HuH-7 (cell line): ENCODE measurements around the gene FAHD1.
"Not testable (repeated sequence)": the region's sequence is repeated elsewhere in the genome, so short reads cannot be mapped to it uniquely, and the experiment has no call there.

Experiments used
- DNase-seq: peaks from one replicate; pipeline ENCODE4 v3.0.0; 2011; ENCODE audit warnings: low spot score

Gene FAHD1

DNA sequence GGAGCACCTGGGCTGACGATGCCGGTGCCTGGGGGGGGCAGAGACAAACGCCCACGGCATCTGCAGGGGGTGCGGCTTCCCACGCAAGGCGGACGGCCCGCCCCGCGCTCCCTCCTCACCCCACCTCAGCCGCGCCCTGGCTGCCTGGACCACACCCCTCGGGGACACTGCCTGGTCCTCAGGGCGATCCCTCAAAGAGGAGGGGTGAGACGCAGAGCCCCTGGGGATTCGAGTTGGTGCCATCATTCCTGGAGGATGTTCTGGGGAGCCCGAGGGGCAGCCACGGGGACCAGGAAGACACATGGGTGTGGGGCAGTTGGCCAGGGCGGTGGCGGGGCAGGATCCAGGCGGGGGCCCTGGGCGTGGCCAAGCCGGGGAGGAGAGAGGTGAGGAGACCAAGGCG lies 37.4 kb upstream of the FAHD1 start:
- no peak for DNase-seq

GRCh38 chr16:1790261-1790610 lies 36.8 kb upstream of the FAHD1 start:
- DNase-seq: no peak

- DNase-seq: no peak
Observed at GRCh38 chr16:1790611-1791255, 36.3 kb upstream of the FAHD1 start.

DNA sequence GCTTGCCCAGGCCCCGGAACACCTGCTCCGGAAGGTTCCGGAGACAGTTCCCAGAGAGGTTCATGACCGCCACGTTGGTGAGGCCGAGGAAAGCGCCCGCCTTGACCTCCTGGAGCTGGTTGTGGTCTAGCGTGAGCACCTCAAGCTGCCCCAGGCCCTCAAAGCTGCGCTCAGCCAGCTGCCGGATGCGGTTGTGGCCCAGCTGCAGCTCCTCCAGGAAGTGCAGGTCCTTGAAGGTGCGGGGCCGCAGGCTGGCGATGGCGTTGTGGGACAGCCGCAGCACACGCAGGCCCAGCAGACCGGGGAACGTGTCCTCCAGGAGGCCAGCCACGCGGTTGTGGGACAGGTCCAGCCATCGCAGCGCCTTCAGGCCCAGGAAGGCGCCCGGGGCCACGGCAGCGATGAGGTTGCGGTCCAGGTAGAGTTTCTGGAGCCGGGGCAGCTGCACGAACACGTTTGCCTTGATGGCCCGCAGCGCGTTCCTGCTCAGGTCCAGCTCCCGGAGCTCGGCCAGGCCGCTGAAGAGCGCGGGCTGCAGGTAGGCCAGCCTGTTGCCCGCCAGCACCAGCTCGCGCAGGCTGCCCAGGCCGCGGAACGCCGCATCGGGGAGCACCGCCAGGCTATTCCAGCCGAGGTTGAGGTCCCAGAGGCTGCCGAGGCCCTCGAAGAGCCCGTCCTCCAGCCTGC lies 35.6 kb upstream of the FAHD1 start:
- no peak for DNase-seq

GRCh38 chr16:1791943-1792812 lies 34.8 kb upstream of the FAHD1 start:
- DNase-seq: no peak

DNA sequence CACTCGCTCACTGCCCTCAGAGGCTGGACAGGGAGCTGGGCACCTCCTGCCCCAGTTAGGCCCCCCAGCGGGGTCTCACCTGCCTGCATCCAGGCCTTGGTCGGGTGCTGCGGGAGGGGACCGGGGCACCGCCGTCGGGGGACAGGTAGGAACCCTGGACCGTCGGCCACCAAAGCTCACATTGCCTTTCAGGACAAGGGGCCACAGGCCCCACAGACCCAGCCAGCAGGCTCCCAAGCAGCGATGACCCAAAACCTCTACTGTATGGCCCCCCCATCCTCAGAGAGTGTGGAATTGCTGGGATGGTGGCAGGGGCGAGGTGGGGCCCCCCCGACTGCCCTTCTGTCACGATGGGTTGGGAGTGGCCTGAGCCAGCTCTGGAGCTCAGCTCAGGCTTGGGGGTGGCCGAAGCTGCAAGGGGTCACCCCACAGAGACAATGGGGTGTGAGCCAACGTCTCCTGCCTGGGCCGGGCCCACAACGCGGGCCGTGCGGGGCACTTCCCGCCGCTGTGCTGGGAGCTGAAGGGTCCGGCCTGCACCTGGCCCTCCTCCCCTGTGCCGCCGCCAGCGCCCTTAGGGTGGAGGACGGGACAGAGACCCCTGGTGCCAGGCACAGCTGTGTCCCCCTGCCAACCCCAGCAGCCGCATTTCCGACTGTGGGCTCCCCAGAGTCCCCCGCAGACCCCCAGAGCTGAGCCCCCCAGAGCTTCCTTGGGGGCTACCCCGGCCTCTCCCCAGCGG lies 34.0 kb upstream of the FAHD1 start:
- no peak for DNase-seq

GRCh38 chr16:1793578-1794220 lies 33.3 kb upstream of the FAHD1 start, which contains the start of gene IGFALS:
IGFALS (minus strand) TSS chr16:1793705; CDS start chr16:1793652, 53 bp downstream.
- no peak for DNase-seq

- DNase-seq: no peak
Observed at GRCh38 chr16:1794221-1794871, 32.7 kb upstream of the FAHD1 start.

- DNase-seq: no peak
Observed at GRCh38 chr16:1794908-1795666, 31.9 kb upstream of the FAHD1 start.

DNA sequence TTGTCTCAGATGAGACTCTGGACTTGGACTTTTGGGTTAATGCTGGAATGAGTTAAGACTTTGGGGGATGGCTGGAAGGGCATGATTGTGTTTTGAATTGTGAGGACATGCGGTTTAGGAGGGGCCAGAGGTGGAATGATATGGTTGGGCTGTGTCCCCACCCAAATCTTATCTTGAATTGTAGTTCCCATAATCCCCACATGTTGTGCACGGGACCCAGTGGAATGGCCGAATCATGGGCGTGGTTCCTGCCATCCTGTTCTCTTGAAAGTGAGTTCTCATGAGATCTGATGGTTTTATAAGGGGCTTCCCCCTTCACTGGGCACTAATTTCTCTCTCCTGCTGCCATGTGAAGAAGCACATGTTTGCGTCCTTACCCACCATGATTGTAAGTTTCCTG lies 27.7 kb upstream of the FAHD1 start:
- DNase-seq: not testable (repeated sequence)

- DNase-seq: no peak
Observed at GRCh38 chr16:1800701-1801100, 26.3 kb upstream of the FAHD1 start.

DNA sequence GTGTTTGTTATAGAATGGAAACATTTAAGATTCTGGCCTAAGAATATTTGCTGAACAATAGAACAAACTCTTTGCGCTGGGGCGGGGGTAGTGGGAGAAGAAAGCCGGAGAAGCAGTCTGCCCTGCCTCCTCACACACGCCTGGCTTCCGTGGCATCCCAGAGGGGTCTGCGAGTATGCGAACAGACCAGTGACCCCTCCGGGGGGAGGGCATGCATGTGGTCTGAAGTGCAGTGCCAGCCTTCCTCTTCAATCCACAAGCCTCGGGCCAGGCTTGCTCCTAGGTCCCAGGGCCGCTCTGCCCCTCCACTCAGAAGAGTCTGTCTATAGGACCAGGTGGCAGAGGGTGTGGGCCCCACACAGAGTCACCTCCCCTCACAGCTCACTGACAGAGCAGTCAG lies 19.4 kb upstream of the FAHD1 start:
- no peak for DNase-seq

DNA sequence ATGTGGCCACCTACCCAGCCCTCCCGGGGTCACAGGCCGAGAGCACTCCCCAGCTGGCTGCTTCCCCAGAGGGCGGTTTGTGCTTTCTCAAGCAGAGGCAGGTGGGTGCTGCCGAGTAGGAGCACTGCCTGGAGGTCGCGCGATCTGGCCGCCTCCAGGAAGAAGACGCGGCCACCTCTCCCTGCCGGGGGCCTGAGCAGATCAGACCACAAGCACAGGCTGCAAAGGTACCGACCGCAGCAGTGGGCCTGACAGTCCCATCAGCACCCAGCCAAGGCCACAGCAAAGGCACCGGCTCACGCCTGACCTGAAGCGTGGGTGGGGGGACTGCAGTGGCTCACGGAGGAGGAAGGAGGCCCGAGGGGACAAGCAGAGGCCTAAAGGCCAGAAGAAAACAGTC lies 18.3 kb upstream of the FAHD1 start:
- no peak for DNase-seq

DNA sequence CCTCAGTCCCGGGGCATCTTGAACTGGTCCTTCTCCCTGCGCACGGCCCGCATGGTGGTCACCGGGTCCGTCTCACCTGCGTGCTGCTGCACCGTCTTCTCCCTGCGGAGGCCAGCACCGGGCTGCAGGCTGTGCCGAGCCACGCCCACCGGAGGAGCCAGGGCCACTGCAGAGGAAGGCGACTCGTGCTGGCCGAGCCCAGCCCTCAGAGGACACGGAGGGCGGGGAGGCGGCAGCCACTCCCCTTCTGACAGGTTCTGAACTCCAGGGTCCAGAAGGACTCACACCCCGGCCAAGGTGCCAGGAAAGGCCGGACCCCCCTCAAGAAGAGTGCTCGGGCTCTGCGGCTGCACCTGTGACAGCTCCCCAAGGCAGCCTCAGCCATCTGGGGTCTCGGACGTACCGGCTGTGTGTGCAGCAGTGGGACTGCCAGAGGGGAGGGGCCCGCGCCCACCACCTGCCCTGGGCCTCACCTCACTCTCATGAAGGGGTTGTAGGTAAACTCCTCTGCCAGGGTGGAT lies 17.7 kb upstream of the FAHD1 start:
- DNase-seq: no peak

GRCh38 chr16:1810106-1810505 lies 16.9 kb upstream of the FAHD1 start:
- no peak for DNase-seq

GRCh38 chr16:1810536-1810935 lies 16.5 kb upstream of the FAHD1 start:
- no peak for DNase-seq

GRCh38 chr16:1812732-1813163 lies 14.3 kb upstream of the FAHD1 start:
- peak; percentile 80 for DNase-seq

- DNase-seq: no peak
Observed at GRCh38 chr16:1815461-1815860, 11.5 kb upstream of the FAHD1 start.

- DNase-seq: no peak
Observed at GRCh38 chr16:1816396-1817275, 10.4 kb upstream of the FAHD1 start.
